Right atrium auricular region (tissue), 2 donors: ENCODE results near the gene TMSB10. TPM values are rescaled to one million over a fixed set of nuclear protein-coding genes. Genes with fewer than 3 reads are reported as not detected.
"Not testable (repeated sequence)": the region's sequence is repeated elsewhere in the genome, so short reads cannot be mapped to it uniquely, and the experiment has no call there.

Source experiments
- DNase-seq: peaks from one replicate; pipeline ENCODE4 v3.0.0-alpha.2; 2019; ENCODE audit warnings: low spot score
- H3K27ac ChIP-seq, 2 donors: fragments of 200-600 bp; sonication (generic); 1 replicate in 1 of 2; 2 replicates in 1 of 2; pipeline ENCODE4 v1.5.1; 2016 to 2019
- H3K27me3 ChIP-seq, 2 donors: fragments of 200-600 bp; sonication (generic); one replicate each; pipeline versions ENCODE4 v1.5.1 to v1.6.0; 2017 to 2019
- H3K36me3 ChIP-seq: fragments of 200-600 bp; sonication (generic); one replicate; pipeline ENCODE4 v1.5.1; 2016
- H3K4me1 ChIP-seq, 2 donors: fragments of 200-600 bp; sonication (generic); one replicate each; pipeline versions ENCODE4 v1.5.1 to v1.6.0; 2017 to 2019
- H3K4me3 ChIP-seq, 2 donors: fragments of 200-600 bp; sonication (generic); 1 replicate in 1 of 2; 2 replicates in 1 of 2; pipeline ENCODE4 v1.5.1; 2017 to 2019; ENCODE audit warnings: mild to moderate bottlenecking in 1 of 2, moderate library complexity in 1 of 2
- H3K9me3 ChIP-seq, 2 donors: fragments of 200-600 bp; sonication (generic); one replicate each; pipeline ENCODE4 v1.5.1; 2019
- total RNA-seq, 2 donors: library from RNA; depleted of rRNA; stranded (reverse); fragments of >200 nt; gene quantifications; one replicate each; pipeline ENCODE4 v1.1.0, GENCODE V29; 2016
- TF ChIP-seq, protein P1 (sequence below), 2 donors: fragments of 200-600 bp; sonication (generic); IDR thresholded peaks; one replicate each; pipeline ENCODE4 v1.5.1; 2019; ENCODE audit warnings: antibody characterized with exemption in 2 of 2

TMSB10 gene
- total RNA-seq, 2 donors from 2014 or later = 1,113 to 1,769 TPM

DNA sequence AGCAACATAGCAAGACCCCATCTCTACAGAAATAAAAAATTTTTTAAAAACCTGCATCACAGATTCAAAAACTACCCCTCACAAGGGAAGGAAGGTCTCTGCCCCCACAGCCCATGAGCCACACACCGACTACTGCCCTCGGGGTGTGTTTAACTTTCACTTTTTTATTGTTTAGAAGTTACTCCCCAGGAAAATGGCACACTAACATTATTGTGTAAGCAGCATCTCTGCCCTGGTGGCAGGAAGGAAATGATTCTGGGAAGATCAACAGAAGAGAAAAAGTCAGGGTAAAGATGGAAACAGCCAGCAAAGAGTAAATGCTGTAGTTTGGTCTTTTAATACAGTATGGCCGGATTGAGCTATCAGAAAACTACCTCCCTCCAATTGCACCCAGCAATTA is 46.5 kb upstream of the TMSB10 start:
- Histone ChIP-seq H3K36me3 (no peaks in the 10 kb centered on the region), H3K4me1 (no peaks in the 10 kb centered on the region), H3K4me3 (no peak overlapping the region), H3K27me3 (no peaks in the 10 kb centered on the region), H3K27ac (no peak overlapping the region), H3K9me3 (no peaks in the 10 kb centered on the region)
- TF ChIP-seq, protein P1, sequence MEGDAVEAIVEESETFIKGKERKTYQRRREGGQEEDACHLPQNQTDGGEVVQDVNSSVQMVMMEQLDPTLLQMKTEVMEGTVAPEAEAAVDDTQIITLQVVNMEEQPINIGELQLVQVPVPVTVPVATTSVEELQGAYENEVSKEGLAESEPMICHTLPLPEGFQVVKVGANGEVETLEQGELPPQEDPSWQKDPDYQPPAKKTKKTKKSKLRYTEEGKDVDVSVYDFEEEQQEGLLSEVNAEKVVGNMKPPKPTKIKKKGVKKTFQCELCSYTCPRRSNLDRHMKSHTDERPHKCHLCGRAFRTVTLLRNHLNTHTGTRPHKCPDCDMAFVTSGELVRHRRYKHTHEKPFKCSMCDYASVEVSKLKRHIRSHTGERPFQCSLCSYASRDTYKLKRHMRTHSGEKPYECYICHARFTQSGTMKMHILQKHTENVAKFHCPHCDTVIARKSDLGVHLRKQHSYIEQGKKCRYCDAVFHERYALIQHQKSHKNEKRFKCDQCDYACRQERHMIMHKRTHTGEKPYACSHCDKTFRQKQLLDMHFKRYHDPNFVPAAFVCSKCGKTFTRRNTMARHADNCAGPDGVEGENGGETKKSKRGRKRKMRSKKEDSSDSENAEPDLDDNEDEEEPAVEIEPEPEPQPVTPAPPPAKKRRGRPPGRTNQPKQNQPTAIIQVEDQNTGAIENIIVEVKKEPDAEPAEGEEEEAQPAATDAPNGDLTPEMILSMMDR (IDR thresholded peaks at IDR 0.05) = no peak
- DNase-seq = no peak

DNA sequence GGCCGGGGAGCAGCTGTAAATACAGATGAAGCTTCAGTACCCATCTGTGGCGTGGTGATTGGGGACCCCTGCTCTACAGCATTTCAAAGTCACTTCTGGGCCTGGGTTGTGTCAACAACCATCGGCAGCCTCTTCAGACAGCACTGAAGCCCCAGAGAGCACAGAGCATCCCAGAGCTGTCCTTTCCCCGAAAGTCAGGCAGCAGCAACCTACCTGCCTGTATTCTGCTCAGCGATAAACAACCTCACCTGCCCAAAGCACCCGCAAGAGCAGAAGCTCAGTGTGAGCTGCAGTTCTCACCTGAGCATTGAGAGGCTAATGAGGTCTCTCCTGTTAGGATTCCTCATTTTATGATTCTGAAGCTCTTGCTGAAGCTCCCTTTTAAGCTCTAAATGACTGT is 43.9 kb upstream of the TMSB10 start:
- no peaks in the 10 kb centered on the region for H3K36me3 ChIP-seq
- TF ChIP-seq, protein P1 (IDR thresholded peaks at IDR 0.05) = no peak
- no peaks in the 10 kb centered on the region for H3K27me3 ChIP-seq
- H3K4me1 ChIP-seq = no peaks in the 10 kb centered on the region
- no peak overlapping the region for H3K27ac ChIP-seq
- H3K4me3 ChIP-seq = no peak overlapping the region
- DNase-seq = no peak
- H3K9me3 ChIP-seq = no peaks in the 10 kb centered on the region

DNA sequence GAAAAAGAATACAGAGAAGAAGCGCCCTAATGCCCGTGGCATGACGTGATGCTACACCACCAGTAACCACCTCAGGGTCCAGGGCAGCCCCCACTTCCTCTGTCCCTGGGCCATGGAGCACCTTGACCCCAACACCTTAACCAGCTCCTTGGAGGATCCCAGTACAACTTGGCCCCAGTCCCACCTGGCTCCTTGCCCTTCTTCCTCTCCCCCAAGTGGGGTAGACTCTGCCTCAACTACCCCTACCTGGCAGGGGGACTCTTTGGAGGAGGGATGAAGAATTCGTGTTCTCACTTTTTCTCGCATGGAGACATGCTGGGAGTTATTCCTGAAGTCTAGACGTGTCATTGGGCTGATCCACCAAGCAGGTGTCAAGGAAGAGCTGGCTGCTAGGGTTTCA is 43.5 kb upstream of the TMSB10 start:
- Histone ChIP-seq H3K27me3 (no peaks in the 10 kb centered on the region), H3K4me3 (no peak overlapping the region), H3K4me1 (no peaks in the 10 kb centered on the region), H3K9me3 (no peaks in the 10 kb centered on the region), H3K36me3 (no peaks in the 10 kb centered on the region), H3K27ac (no peak overlapping the region)
- TF ChIP-seq, protein P1 (IDR thresholded peaks at IDR 0.05) = no peak
- DNase-seq = no peak

DNA sequence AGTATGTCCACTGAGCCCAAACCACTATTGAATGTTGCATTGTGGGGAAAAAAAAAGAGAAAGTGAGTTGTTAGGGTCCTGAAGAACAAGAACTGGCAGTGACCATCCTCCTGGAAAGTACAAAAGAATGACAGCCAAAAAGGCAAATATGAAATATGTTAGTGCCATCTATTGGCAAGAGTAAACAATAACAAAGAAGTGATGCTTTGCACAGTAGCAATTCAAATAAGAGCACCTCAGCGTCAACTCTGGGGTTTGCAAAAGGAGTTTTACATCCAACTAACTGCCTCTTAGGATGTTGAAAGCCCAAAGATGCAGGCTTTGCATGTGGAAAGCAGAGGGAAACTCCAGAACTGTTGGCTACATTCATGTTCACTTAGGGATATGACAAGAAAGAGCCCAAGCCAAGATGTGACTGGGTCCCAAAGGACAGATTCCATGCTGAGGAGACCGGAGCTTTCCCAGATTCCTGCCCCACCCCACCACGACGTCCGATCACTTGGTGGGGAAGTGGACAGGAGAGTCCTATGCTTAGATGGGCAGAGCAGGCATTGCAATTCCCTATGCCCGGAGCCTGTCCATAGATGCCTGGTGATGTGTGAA is 40.2 kb upstream of the TMSB10 start:
- H3K27me3 ChIP-seq = no peaks in the 10 kb centered on the region
- H3K27ac ChIP-seq = no peak overlapping the region
- TF ChIP-seq, protein P1 (IDR thresholded peaks at IDR 0.05) = peak in 1 of 2 donors; percentile 49
- no peak for DNase-seq
- no peak overlapping the region for H3K4me3 ChIP-seq
- H3K9me3 ChIP-seq = no peaks in the 10 kb centered on the region
- no peaks in the 10 kb centered on the region for H3K36me3 ChIP-seq
- H3K4me1 ChIP-seq = no peaks in the 10 kb centered on the region

DNA sequence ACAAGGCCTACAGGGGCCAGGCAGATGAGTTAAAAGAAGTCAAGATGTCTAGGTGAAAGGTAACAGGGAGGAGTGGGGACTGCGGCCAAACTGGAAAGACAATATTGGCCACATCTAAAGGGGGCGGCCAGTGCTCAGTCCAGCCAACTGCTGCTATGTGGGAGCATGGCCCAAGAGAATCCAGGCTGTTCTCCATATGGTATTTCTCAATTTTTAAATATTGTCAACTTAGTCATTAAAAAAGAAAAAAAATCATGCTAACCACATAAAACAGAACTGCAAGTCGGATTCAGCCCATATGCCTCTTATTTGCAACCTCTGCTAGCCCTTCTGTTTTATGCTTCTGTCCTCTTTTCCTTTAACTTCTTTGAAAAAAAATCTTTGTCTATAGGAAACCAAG is 39.3 kb upstream of the TMSB10 start:
- Histone ChIP-seq H3K36me3 (no peaks in the 10 kb centered on the region), H3K27me3 (no peaks in the 10 kb centered on the region), H3K9me3 (no peaks in the 10 kb centered on the region), H3K4me3 (no peak overlapping the region), H3K27ac (no peak overlapping the region), H3K4me1 (no peaks in the 10 kb centered on the region)
- DNase-seq = no peak
- TF ChIP-seq, protein P1 (IDR thresholded peaks at IDR 0.05) = no peak

DNA sequence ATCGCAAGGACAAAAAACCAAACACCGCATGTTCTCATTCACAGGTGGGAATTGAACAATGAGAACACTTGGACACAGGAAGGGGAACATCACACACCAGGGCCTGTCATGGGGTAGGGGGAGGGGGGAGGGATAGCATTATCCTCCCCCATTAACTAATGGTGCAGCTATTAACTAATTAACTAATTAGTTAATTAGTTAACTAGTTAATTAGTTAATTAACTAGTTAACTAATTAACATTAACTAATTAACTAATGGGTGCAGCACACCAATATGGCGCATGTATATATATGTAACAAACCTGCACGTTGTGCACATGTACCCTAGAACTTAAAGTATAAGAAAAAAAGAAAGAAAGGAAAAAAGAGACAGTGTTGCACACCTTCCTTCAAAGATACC is 37.1 kb upstream of the TMSB10 start:
- DNase-seq, H3K4me1 ChIP-seq, H3K27ac ChIP-seq, H3K27me3 ChIP-seq, H3K4me3 ChIP-seq, H3K9me3 ChIP-seq, H3K36me3 ChIP-seq: not testable (repeated sequence)
